GM18870 (cell line): ENCODE data around the gene LGI2.
"Not testable (repeated sequence)": the region's sequence is repeated elsewhere in the genome, so short reads cannot be mapped to it uniquely, and the experiment has no call there.

ENCODE experiments used
- ATAC-seq: cut with Tn5 transposase; IDR thresholded peaks from one replicate; pipeline ENCODE4 v1.9.1; 2021; ENCODE audit warnings: moderate library complexity; ENCODE audit not compliant: unreplicated experiment

The LGI2 gene, protein sequence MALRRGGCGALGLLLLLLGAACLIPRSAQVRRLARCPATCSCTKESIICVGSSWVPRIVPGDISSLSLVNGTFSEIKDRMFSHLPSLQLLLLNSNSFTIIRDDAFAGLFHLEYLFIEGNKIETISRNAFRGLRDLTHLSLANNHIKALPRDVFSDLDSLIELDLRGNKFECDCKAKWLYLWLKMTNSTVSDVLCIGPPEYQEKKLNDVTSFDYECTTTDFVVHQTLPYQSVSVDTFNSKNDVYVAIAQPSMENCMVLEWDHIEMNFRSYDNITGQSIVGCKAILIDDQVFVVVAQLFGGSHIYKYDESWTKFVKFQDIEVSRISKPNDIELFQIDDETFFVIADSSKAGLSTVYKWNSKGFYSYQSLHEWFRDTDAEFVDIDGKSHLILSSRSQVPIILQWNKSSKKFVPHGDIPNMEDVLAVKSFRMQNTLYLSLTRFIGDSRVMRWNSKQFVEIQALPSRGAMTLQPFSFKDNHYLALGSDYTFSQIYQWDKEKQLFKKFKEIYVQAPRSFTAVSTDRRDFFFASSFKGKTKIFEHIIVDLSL

DNA sequence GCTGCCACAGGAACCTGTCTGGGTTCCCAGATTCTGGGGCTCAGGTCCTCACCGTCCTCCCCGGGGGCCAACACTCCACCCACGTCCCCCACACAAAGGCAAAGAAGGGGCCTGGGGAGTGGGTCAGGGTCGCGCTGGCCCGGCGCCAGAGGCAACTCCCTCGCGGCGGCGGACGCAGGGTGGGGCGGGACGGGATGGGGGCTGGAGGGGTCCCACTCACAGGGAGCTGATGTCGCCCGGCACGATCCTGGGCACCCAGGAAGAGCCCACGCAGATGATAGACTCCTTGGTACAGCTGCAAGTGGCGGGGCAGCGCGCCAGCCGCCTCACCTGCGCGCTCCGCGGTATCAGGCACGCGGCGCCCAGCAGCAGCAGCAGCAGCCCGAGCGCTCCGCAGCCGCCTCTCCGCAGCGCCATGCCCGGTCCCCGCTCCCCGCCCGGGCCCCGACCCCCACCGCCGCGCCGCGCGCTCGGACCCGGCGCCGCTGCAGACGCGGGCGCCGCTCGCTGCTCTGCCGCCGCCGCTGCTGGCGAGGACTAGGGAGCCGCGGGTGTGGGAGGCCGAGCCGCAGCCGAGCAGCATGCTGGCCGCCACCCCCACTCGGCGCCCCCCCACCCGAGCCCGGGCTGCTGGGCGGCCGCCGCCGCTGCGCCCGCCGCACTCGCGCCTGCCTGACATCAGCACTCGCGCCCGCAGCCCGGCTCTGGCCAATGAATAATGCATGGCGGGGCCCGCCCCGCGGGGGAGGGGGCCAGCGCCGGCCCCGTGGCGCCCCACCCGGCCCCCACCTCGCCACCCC, at the start of gene LGI2:
Gene LGI2, minus strand, starts transcription at position 670 of the 800 bp plus-strand sequence. Its CDS starts 253 bp downstream, at position 417.
- no peak for ATAC-seq

DNA sequence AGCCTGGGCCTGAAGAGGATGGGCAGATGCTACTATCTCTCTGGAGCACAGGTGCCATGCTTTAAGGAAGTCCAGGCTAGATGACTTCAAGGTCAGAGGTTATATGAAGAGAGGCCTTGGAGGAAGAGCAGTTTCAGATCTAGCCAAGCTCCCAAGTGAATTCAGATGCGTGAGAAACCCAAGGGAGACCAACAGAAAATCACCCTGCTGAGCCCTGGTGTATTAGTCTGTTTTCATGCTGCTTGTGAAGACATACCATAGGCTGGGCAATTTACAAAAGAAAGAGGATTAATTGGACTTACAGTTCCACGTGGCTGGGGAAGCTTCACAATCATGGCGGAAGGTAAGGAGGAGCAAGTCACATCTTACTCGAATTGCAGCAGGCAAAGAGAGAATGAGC, 47.8 kb upstream of the LGI2 start:
- ATAC-seq = no peak

DNA sequence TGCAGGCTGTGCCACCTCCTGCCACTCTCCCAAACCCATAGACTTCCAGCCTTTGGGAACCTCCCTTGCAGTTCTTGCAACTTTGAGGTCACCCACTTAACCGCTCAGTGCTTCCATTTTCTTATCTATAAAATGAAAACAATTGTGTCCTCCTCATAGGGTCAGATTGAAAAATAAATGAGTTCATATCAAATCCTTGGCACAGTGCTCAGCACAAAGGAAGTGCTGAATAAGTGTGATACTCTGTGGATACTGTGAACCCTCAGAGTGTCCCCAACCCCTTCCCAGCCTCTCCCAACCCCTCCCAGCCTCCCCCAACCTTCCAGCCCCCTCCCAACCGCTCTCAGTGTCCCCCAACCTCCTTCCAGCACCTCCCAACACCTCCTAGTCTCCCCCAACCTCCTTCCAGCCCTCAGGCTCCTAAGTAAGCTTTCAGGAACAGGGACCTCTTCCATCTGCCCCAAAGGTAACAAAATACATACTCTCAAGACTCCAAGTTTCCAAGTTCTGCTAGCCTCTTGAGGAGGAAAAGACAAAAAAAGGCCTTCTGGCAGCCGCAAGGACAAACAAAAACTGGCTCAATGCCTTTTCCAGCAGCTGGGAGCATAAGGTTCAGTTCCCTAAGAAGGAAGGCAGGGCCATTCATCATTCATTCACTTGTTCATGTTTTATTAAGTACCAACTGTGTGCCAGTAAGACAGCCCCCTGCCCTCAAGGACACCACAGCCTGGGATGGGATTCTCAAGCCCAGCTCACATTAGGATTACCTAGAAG, 46.1 kb upstream of the LGI2 start:
- no peak for ATAC-seq

DNA sequence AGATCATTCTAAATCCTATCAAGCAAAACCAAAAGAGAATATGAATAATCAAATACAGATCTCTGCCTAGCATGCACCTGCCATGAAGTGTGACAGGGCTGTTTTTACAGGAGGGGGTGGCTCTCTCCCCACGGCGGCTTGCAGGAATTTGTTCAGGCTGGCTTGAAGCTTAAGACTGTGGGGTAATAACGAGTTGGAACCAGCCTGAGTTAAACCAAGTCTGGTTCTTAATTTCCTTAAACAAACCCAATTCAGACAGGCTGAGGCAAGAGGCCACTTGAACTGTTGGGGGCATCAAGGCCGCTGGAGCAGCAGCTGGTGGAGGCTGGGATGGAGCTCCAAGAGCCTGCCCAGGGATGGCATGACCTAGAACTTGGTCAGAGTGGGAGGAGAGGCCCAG, 45.1 kb upstream of the LGI2 start:
- no peak for ATAC-seq

DNA sequence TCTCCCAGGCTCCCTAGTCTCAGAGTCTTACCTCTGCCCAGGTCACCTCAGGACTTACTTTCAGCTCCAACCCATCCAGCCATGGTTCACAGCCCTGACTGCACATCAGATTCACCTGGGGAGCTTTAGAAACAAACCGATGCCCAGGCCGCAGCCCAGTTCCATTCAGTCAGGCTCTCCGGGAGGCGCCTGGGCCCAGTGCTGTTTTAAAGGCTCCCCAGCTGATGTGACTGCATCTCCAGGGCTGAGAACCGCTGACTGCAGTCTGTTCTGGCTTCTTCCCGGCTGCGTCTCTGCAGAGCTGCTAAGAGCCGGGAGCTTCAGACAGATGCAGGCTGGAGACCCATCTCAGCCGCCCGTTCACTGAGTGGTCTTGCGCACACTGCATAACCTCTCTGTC, 44.4 kb upstream of the LGI2 start:
- ATAC-seq = no peak

DNA sequence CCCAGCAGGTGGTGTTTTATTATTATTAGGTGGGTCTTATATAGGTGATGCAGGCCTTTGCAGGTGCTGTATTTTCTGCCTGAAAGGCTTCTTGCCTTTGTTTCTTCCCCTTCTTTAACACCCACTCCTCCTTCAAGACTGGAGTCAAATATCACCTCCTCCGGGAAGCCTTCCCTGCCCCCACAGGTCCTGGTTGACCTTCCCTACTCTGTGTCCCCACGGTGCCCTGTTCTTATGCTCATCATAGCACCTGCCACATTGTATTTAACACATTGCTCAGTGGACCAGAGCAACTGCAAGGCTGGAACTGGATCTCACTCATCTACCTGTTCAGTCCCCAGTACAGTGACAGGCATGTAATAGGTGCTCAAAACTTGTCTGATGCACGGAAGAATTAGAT, 39.8 kb upstream of the LGI2 start:
- no peak for ATAC-seq

DNA sequence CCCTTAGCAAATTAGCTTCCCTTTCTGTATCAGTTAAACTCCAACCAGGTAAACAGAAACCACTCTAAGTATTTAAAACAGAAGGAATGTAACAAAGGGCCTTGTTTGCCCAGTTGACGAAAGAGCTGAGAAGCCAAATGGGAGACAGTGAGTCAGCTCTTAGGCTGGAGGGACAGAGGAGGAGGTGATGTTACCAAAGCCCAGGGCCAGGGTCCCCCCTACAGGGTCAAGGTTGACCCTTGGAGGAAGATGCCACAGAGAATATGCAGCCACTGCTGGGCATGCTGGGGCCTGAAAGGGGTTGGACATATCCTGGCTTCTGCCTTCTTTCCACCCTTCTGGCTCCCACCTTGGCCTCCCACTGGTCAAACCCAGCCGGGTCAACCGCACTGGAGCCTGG, 38.3 kb upstream of the LGI2 start:
- no peak for ATAC-seq

DNA sequence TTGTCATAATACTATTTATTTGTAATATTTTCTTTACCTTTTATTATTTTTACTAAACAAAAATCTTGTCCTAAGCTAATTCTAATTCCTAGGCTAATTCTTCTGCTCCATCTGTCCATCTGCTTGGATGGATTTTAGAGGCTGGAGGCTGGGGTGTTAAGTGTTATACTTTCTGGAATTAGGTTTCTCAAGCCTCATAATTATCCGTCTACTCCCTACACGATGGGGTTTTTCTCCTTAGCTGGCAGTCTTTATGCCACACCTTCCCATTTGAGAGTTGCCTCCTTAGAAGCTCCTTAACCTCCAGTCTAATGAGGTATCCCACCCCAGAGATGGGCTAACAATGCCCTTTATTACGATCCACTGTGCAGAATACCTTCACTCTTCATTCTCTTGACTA, 37.6 kb upstream of the LGI2 start:
- no peak for ATAC-seq

DNA sequence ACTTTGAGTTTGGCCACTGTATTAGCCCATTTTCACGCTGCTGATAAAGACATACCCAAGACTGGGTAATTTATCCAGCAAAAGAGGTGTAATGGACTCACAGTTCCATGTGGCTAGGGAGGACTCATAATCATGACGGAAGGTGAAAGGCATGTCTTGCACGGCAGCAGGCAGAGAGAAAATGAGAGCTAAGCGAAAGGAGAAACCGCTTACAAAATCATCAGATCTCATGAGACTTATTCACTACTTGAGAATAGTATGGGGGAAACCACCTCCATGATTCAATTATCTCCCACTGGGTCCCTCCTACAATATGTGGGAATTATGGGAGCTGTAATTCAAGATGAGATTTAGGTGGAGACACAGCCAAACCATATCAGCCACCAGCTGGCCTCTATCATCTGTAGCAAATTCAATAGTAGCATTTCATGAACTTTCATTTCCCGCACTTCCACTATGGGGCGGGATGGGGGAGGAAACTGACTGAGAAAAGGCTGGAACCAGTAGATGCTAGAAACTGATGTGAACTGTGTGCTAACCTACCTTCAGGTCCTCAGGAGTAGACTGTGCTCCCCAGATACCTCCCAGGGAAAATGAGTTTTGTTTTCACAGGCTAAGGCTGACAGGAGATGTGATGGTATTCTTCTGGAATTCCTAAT, 35.3 kb upstream of the LGI2 start:
- ATAC-seq = no peak

DNA sequence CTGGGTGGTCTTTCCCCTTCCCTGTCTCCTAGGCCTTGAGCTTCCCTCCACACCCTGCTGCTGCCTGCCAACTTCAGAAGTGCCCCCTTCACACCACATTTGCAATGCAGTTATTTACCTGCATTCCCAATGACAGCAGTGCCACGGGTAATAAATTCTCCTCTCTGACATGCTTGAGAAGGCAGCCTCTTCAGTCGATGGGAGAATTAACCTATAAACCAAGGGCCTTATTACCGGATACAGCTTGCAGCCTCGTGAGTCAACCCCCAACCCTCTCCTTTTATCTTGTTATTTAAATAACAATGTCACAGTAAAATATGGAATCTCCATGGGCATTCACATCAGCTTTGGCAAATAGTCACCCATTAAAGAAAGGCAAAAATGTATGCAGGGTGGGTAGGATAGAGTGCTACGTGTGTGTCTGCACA, 34.7 kb upstream of the LGI2 start:
- ATAC-seq = no peak

DNA sequence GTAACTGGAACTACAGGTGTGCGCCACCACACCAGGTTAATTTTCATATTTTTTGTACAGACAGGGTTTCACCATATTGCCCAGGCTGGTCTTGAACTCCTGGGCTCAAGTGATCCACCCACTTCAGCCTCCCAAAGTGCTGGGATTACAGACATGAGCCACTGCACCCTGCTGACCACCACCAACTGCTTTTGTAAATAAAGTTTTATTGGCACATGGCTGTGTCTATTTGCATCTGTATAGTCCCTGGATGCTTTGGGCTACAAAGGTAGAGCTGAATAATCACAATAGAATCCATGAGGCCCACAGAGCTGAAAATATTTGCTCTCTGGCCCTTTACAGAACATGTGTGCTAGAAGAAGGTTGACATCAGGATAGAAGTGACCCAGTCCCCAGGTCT, 33.7 kb upstream of the LGI2 start:
- ATAC-seq = not testable (repeated sequence)

DNA sequence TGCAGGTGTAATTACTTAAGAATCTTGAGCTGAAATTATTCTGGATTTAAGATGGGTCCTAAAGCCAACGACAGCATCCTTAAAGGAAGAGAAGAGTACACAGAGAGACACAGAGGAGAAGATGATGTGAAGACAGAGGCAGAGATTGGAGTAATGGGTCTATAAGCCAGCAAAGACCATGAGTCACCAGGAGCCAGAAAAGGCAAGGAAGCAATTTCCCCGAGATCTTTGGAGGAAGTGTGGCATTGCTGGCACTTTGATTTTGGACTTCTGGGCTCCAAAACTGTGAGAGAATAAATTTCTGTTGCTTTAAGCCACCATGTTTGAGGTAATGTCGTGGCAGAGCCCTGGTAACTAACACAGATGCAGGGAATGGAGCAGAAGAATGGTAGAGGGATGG, 32.4 kb upstream of the LGI2 start:
- no peak for ATAC-seq

DNA sequence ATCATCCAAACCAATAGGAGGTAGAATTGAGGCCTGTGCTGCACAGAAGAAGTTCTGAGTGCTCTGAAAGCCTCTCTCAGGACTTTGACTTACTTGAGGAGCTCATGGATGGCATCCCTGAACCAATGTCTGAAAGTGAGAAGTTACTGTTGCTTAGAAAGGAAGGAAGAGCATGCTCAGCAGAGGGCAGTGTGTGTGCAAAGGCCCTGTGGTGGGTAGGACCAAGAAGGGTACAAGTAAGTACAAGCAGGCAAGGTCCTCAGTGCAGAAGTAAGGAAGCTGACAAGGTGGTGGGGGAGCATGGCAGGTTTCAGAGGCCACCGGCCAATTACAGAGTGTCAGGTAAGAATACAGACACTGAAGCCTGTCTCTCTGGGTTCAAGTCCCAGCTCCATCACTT, 31.4 kb upstream of the LGI2 start:
- ATAC-seq = no peak

DNA sequence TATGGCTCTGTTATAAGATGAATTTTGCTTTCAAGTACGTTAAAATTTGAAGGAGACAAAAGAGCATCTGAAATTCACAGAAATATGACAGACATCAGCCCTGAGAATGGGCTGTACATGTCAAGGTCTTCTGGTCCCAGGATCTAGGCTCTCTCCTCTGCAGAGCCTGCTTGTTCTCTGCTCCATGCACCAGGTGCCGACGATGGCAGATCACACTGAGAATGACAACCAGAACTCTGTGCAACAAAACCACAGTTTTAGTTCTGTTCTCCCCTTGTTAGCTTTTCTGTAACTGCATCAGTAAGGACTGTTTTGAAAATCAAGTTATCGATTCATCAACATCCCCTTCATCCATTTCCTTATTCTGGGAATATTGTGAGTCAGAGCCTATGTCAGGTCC, 30.9 kb upstream of the LGI2 start:
- no peak for ATAC-seq

DNA sequence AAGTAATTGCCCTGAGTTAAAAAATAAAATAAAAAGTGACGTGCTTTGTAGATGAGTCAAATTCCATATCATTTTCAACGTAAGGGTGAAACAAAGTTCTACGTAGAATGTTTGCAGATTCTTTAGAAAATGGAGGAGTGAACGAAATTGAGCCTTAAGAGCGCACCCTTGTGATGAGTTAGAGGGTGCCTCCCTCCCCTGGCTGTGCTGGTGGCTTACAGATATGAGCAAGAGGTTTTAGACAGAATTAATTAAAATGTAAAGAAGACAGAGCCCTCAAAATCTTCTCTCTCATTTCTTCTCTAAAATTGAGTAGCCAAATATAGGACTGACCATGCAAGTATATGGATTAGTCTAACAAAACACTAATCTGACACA, 30.2 kb upstream of the LGI2 start:
- no peak for ATAC-seq

DNA sequence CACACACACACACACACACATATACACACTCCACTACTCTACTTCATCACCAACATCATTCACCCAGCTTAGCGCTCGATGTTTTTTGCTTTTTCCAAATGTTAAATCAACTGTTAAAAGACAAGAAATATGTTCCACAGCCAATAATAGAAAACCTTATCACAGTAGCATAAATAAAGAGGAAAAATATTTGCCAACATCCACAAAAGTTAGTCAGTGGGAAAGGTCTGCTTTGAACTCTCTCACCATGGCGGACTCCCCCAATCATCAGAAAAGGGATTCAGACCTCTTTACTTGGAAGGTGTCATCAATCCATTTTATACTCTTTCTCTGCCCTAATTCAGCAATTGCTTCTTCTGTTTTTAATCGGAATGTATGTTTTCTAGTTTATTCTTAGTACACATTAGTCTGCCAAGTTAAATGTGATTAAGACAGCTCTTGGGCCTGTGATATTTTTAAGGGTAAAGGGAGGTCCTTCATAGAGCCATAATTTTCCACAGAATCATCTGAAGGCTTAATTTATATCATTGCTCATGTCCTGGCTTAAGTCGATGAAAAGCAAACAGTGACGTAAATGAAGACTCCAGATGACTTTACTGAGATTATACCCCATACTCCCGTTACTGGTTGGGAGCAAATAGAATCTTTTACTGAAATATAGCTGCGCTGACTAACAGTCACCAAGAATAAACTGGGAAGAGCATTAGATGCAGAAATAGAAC, 29.7 kb upstream of the LGI2 start:
- ATAC-seq = no peak

DNA sequence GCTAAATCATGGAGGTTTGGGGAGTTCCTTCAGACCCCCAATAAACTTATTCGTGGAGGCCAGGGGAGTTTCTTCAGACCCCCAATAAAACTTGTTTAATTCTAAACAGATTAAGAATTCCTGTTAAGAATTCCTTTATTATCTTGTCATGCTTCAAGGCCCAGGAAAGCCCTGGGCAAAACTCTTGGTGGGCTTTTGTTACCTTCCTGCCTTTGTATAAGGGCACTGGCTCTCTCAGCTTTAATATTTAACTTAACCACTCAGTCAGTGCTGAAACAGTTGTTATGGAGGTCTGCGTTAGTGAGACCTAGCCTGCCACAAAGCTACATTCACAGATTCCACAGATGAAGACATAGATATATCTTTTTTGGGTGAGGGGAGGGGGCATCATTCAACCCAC, 29.0 kb upstream of the LGI2 start:
- no peak for ATAC-seq

DNA sequence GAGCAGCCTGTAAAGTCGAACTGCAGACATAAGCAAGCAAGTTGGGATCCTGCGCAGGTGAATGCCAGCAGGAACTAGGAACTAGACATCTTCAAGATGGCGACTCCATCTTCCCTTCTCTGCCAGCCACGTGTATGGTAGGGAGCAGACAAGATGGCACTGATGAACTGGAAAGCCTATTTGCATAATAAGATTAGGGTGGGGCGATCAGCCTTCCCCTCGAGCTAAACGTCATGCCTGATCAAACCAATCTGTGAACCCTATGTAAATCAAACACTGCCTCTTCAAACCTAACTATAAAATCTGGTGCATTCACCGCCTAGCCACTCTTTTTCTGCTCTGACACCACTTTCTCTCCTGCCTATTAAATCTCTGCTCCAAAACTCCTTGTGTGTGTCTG, 28.1 kb upstream of the LGI2 start:
- no peak for ATAC-seq

DNA sequence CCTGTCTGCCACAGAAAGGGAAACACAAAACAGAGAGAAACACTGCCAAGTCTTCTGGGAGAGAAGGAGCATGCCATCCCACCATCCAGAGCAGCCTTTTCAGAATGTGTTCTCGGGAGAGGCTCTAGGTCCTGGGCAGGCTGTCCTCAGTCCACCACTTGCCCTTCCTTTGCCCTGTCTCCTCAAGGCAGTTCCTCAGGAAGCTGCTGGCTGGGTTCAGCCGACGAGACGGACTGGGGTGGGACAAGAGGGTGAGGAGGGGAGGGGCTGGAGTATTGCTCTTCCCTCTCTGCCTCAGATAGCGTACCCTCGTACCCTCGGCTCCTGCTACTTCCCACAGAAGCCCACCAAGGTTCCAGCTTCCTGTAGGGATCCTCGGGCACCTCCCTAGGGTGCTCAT, 26.6 kb upstream of the LGI2 start:
- ATAC-seq = no peak

DNA sequence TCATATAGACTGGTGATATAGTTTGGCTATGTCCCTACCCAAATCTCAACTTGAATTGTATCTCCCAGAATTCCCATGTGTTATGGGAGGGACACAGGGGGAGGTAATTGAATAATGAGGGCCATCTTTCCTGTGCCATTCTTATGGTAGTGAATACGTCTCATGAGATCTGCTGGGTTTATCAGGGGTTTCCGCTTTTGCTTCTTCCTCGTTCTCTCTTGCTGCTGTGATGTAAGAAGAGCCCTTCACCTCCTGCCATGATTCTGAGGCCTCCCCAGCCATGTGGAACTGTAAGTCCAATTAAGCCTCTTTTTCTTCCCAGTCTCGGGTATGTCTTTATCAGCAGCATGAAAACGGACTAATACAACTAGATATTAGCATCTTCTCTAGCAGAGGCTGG, 21.3 kb upstream of the LGI2 start:
- not testable (repeated sequence) for ATAC-seq
